Measurements from ENCODE around the gene AGBL1. TPM values are rescaled to one million over a fixed set of nuclear protein-coding genes. Genes with fewer than 3 reads are reported as not detected.

Gene AGBL1
- total RNA-seq, 2 experiments from 2014 or later: not detected

DNA sequence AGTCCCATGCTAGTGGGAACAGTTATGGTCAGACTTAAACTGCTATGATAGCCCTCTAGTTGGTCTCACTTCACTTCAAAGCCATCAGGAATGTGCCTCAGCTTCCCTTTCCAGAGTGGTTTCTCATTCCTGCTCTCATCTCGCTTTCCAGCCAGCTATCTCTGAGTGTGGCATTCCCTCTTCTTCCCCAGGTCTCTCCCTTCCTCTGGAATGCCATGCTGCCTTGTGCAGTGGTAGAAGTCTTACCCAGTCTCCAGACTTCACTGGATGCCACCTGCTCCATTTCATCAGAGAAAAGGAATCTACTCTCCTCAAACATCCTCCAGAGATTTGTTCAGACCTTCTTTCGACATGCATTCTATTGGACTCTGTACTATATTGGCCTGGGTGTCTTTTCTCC lies 83.0 kb downstream of the AGBL1 start:
- Mint-ChIP-seq H3K27me3 (no peaks in the 10 kb centered on the region), H3K4me1 (no peaks in the 10 kb centered on the region)

DNA sequence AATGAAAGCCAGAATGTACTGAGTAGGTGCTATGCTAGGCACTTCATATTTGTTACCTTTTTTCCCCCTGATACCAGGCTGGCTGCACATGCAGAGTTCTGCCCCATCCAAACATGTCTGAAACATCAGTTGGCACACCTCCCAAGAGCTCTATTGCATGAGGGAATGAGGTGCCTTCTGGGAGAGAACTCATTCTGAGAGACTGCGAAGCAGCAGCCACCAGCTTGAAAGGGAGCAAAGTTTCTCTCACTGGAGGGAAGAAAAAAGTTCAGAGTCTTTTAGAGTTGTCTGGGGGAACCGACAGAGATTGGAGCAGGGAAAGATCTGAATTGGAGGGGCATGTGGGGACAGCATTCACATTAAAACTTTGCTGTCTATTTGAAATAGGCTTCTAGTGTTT lies 84.1 kb downstream of the AGBL1 start:
- H3K27ac Mint-ChIP-seq: no peak overlapping the region
- no peaks in the 10 kb centered on the region for H3K4me1 Mint-ChIP-seq
- DNase-seq (no peak), ATAC-seq (no peak)
- H3K4me3 Mint-ChIP-seq: no peak overlapping the region
- CTCF ChIA-PET: no interaction called here
- no peaks in the 10 kb centered on the region for H3K36me3 Mint-ChIP-seq
- peaks cover 3% of the 10 kb centered on the region for H3K27me3 Mint-ChIP-seq
- no peaks in the 10 kb centered on the region for H3K9me3 Mint-ChIP-seq (ENCODE audit: low read depth)

More for the DNA sequence above, 83.0 kb downstream of the AGBL1 start:
- CTCF ChIA-PET: no interaction called here
- Mint-ChIP-seq H3K9me3 (ENCODE audit: low read depth) (no peaks in the 10 kb centered on the region), H3K36me3 (no peaks in the 10 kb centered on the region), H3K4me3 (no peak overlapping the region), H3K27ac (no peak overlapping the region)
- ATAC-seq: no peak
- no peak for DNase-seq

- H3K4me1 Mint-ChIP-seq: no peaks in the 10 kb centered on the region
- no peaks in the 10 kb centered on the region for H3K9me3 Mint-ChIP-seq (ENCODE audit: low read depth)
- no peak overlapping the region for H3K27ac Mint-ChIP-seq
- H3K36me3 Mint-ChIP-seq: no peaks in the 10 kb centered on the region
- no peak for DNase-seq
- CTCF ChIA-PET: no interaction called here
- ATAC-seq: no peak
- no peak overlapping the region for H3K4me3 Mint-ChIP-seq
- peaks cover 6% of the 10 kb centered on the region for H3K27me3 Mint-ChIP-seq
Measured at GRCh38 chr15:86164232-86164898, 84.7 kb downstream of the AGBL1 start.

DNA sequence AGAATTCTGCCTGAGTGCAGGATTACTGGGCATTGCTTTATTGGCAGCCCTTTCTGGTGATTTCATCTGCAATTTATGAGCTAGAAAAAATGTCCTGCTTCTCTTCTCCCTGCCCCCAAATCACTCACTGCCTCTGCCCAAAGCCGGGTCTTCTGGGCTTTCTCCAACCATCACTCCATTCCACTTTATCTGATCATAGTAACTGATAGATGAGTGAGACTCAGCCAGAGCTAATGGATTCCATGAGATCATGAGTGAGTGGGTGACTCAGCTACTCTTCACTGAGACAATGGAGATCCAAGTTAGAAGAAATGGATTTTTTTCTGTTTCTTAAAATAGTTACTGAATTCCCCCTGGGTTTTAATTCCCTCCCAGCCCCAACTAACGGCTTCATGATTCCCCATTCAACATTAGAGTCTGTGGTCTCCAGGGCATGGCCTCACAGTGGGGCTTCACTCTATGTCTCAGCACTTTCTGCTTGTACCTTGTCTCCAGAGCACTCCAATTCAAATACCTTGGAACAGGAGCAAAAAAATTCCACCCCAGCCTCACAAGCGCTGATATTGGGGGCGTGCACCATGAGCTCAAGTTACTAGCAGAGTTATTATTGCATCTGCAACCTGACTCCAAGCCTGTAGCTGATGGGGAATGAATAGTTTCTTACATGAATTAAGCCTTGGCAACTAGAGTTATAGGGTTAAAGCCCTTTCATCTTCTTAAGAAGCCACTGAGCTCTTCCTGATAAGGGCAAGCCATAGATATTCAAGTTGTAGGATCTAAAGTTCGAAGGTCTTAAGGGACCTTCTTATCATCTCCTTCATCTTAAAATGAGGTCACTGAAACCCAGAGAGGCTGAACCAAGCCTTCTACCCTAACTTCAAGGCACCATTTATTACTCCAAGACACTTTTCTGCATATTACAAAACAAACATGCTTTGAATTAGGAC lies 85.9 kb downstream of the AGBL1 start:
- Mint-ChIP-seq H3K27ac (no peak overlapping the region), H3K4me3 (no peak overlapping the region), H3K36me3 (no peaks in the 10 kb centered on the region), H3K27me3 (peaks cover 12% of the 10 kb centered on the region), H3K4me1 (no peaks in the 10 kb centered on the region), H3K9me3 (ENCODE audit: low read depth) (no peaks in the 10 kb centered on the region)
- DNase-seq (no peak), ATAC-seq (no peak)
- CTCF ChIA-PET: no interaction called here

- H3K9me3 Mint-ChIP-seq (ENCODE audit: low read depth): no peaks in the 10 kb centered on the region
- H3K4me3 Mint-ChIP-seq: no peak overlapping the region
- peaks cover 16% of the 10 kb centered on the region for H3K27me3 Mint-ChIP-seq
- no peak for DNase-seq
- CTCF ChIA-PET: no interaction called here
- no peak overlapping the region for H3K27ac Mint-ChIP-seq
- H3K36me3 Mint-ChIP-seq: no peaks in the 10 kb centered on the region
- H3K4me1 Mint-ChIP-seq: no peaks in the 10 kb centered on the region
- no peak for ATAC-seq
Measured at GRCh38 chr15:86167841-86168240, 88.2 kb downstream of the AGBL1 start.

DNA sequence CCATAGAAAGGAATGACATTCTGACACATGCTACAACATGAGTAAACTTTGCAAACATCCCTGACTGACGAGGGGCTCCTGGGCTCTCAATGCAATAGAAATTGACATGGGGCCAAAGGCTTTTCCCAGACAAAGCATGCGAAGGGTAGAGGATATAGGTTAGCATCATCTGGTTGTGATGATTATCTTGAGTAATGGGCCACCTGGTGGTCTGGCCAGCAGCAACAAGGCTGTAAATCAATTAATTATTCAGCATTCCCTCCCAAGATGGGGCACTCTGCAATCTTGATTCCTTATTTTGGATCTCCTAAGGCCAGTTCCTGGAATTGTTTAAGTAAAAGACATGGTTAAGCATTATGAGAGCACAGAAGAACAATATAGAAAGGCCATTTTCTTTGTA lies 99.2 kb downstream of the AGBL1 start:
- H3K27ac Mint-ChIP-seq: no peak overlapping the region
- peaks cover 16% of the 10 kb centered on the region for H3K27me3 Mint-ChIP-seq
- H3K9me3 Mint-ChIP-seq (ENCODE audit: low read depth): no peaks in the 10 kb centered on the region
- DNase-seq: no peak
- H3K4me1 Mint-ChIP-seq: peaks cover 2% of the 10 kb centered on the region
- no peaks in the 10 kb centered on the region for H3K36me3 Mint-ChIP-seq
- no peak for ATAC-seq
- CTCF ChIA-PET: no interaction called here
- no peak overlapping the region for H3K4me3 Mint-ChIP-seq

DNA sequence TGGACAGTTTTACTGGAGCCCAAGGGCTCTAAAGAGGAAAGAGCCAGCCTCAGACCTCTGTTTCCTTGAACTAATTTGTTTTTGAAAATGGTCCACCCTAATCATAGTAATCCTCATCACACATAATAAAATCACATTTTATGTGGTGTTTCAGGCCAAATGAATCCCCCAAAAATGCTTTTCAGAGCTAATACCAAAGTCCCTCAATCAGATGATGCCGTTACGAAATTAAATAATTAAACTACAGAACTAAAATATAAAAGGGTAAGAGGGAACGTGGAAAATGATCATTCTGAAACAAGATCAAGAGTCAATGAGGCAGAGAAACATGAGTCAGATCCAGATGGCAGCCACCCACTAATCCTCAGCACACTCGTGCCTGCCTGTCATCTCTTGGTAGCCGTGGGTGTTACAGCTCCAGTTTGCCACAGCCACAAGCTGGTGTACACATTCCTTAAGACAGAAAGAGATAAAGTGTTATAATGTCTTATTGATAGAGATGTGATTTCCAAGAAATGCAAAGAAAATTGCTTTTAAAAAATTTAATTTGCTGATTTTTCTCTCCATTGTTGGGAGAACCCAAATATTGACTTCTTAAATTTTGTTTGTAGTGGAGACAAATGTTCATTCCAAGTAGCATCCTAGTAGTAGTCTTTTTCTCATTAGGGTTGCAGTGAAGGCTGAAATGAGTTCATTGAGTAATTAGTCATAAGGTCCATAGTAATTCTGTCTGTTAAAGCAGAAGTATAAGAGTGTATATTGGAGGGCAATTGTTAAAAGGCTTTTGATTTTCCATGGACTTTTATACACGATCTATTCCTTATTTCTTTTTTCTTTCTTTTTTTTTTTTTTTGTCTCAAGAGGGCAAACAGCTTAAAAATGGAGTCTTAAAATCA lies 104.2 kb downstream of the AGBL1 start:
- H3K27ac Mint-ChIP-seq: no peak overlapping the region
- H3K27me3 Mint-ChIP-seq: peaks cover 14% of the 10 kb centered on the region
- ATAC-seq (no peak), DNase-seq (no peak)
- CTCF ChIA-PET: no interaction called here
- no peaks in the 10 kb centered on the region for H3K9me3 Mint-ChIP-seq (ENCODE audit: low read depth)
- no peaks in the 10 kb centered on the region for H3K4me1 Mint-ChIP-seq
- no peaks in the 10 kb centered on the region for H3K36me3 Mint-ChIP-seq
- H3K4me3 Mint-ChIP-seq: no peak overlapping the region

- Mint-ChIP-seq H3K4me3 (no peak overlapping the region), H3K27ac (no peak overlapping the region), H3K9me3 (ENCODE audit: low read depth) (no peaks in the 10 kb centered on the region), H3K27me3 (no peaks in the 10 kb centered on the region), H3K4me1 (no peaks in the 10 kb centered on the region), H3K36me3 (no peaks in the 10 kb centered on the region)
- no peak for DNase-seq
- no peak for ATAC-seq
- CTCF ChIA-PET: no interaction called here
Measured at GRCh38 chr15:86193716-86194380, 114.2 kb downstream of the AGBL1 start.

- ATAC-seq: no peak
Measured at GRCh38 chr15:86197770-86198169, 118.1 kb downstream of the AGBL1 start.

DNA sequence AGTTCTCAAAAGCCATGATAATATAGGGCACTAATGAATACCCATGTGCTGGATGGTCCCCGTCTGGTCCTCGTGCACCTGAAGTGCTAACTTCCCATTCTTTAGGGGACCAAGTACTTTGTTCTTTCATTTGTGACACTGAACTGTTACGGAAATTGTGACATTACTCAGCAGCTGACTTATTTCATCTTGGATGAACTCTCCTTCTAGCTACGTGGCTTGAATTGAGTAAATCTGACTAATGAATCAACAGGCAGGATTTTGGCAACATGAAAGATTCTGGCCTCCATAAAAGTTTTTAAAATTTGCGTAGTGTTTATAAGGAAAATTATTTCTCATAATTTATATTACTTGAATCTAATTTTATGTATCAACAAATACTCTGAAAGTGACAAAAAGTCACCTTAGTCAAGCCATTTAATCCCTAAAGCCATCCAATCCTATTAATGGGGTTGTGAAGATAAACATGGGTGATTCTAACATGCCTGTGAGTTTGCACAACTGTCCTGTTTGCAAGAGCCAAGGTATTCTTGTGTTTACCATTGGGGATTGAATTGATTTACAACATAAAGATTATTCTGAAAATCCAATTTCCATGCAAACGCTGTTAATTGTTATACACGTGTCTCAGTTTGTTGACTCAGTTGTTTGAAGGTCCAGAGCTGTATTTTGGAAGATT lies 119.9 kb downstream of the AGBL1 start:
- no peaks in the 10 kb centered on the region for H3K9me3 Mint-ChIP-seq (ENCODE audit: low read depth)
- ATAC-seq: no peak
- CTCF ChIA-PET: no interaction called here
- H3K27me3 Mint-ChIP-seq: no peaks in the 10 kb centered on the region
- no peaks in the 10 kb centered on the region for H3K4me1 Mint-ChIP-seq
- DNase-seq: no peak
- H3K27ac Mint-ChIP-seq: no peak overlapping the region
- H3K36me3 Mint-ChIP-seq: no peaks in the 10 kb centered on the region
- no peak overlapping the region for H3K4me3 Mint-ChIP-seq

More at GRCh38 chr15:86197770-86198169, 118.1 kb downstream of the AGBL1 start:
- no peaks in the 10 kb centered on the region for H3K27me3 Mint-ChIP-seq
- no peak overlapping the region for H3K27ac Mint-ChIP-seq
- no peaks in the 10 kb centered on the region for H3K4me1 Mint-ChIP-seq
- CTCF ChIA-PET: interaction anchor here (1.0 kb wide), 1 partner anchor 357 kb away, joined by 3 read pairs; no protein-coding TSS in a partner anchor
- DNase-seq: no peak
- H3K9me3 Mint-ChIP-seq (ENCODE audit: low read depth): no peaks in the 10 kb centered on the region
- H3K4me3 Mint-ChIP-seq: no peak overlapping the region
- H3K36me3 Mint-ChIP-seq: no peaks in the 10 kb centered on the region

GRCh38 chr15:86201313-86202008 lies 121.8 kb downstream of the AGBL1 start:
- CTCF ChIA-PET: no interaction called here
- Mint-ChIP-seq H3K4me1 (no peaks in the 10 kb centered on the region), H3K27ac (no peak overlapping the region), H3K9me3 (ENCODE audit: low read depth) (no peaks in the 10 kb centered on the region), H3K36me3 (no peaks in the 10 kb centered on the region), H3K4me3 (no peak overlapping the region), H3K27me3 (no peaks in the 10 kb centered on the region)
- ATAC-seq (no peak), DNase-seq (no peak)

- CTCF ChIA-PET: interaction anchor here (0.6 kb wide), 1 partner anchor 141 kb away, joined by 4 read pairs; no protein-coding TSS in a partner anchor
- H3K27ac Mint-ChIP-seq: no peak overlapping the region
Measured at GRCh38 chr15:86203462-86203861, 123.8 kb downstream of the AGBL1 start.

More at GRCh38 chr15:86203462-86203861, 123.8 kb downstream of the AGBL1 start:
- Mint-ChIP-seq H3K4me1 (no peaks in the 10 kb centered on the region), H3K9me3 (ENCODE audit: low read depth) (no peaks in the 10 kb centered on the region), H3K4me3 (no peak overlapping the region), H3K36me3 (no peaks in the 10 kb centered on the region), H3K27me3 (no peaks in the 10 kb centered on the region)
- no peak for ATAC-seq
- DNase-seq: no peak

Measured in activated CD8-positive, alpha-beta memory T cell treated with anti-CD3 and anti-CD28 coated beads, Interleukin-2, amount 10 ng/mL, durations not matched to agents 7 days and 5 days (primary cell).